SK-N-SH treated with all-trans-retinoic acid at 6 μM for 48 hours (cell line): Measurements from ENCODE around the gene CHST11.

Experiments used
- ATAC-seq: fragments of 200-7000 bp; cut with Tn5 transposase; 3 replicates; pipeline ENCODE4 v1.9.1; 2020; ENCODE audit warnings: mild to moderate bottlenecking, moderate library complexity
- ARNTL ChIP-seq: fragments of 450-650 bp; formaldehyde crosslinking; IDR thresholded peaks from 2 replicates; pipeline ENCODE4 v1.5.0; 2020; ENCODE audit warnings: low read depth, mild to moderate bottlenecking, moderate library complexity, borderline replicate concordance
- BACH2 ChIP-seq: fragments of 250-450 bp; sonication (Bioruptor Pico); IDR thresholded peaks from 2 replicates; pipeline ENCODE4 v1.9.0; 2021; ENCODE audit warnings: mild to moderate bottlenecking, borderline replicate concordance
- CSRNP3 ChIP-seq: fragments of 250-450 bp; sonication (Bioruptor Pico); IDR thresholded peaks from 2 replicates; pipeline ENCODE4 v1.5.1; 2021; ENCODE audit warnings: mild to moderate bottlenecking, moderate library complexity
- ESRRG ChIP-seq: fragments of 250-450 bp; sonication (Bioruptor Pico); IDR thresholded peaks from 2 replicates; pipeline ENCODE4 v1.6.1; 2021; ENCODE audit warnings: mild to moderate bottlenecking
- GLIS3 ChIP-seq: fragments of 250-450 bp; sonication (Bioruptor Pico); IDR thresholded peaks from 2 replicates; pipeline ENCODE4 v1.5.0; 2020; ENCODE audit warnings: mild to moderate bottlenecking, moderate library complexity
- ISL1 ChIP-seq: fragments of 250-450 bp; sonication (Bioruptor Pico); IDR thresholded peaks from 2 replicates; pipeline ENCODE4 v2.1.2; 2022; ENCODE audit warnings: mild to moderate bottlenecking, moderate library complexity
- OSR1 ChIP-seq: fragments of 250-450 bp; sonication (Bioruptor Pico); IDR thresholded peaks from 2 replicates; pipeline ENCODE4 v1.8.0; 2022; ENCODE audit warnings: moderate library complexity, mild to moderate bottlenecking, inconsistent platforms
- PPARA ChIP-seq: fragments of 250-450 bp; sonication (Bioruptor Pico); IDR thresholded peaks from 2 replicates; pipeline ENCODE4 v1.5.0; 2020; ENCODE audit warnings: mild to moderate bottlenecking, borderline replicate concordance
- RARB ChIP-seq: fragments of 250-450 bp; sonication (Bioruptor Pico); IDR thresholded peaks from 2 replicates; pipeline ENCODE4 v1.8.0; 2021; ENCODE audit warnings: mild to moderate bottlenecking, moderate library complexity
- SNAI2 ChIP-seq: fragments of 250-450 bp; sonication (Bioruptor Pico); IDR thresholded peaks from 2 replicates; pipeline ENCODE4 v1.5.0; 2020; ENCODE audit warnings: mild to moderate bottlenecking, moderate library complexity
- TCF4 ChIP-seq: fragments of 250-450 bp; sonication (Bioruptor Pico); IDR thresholded peaks from 2 replicates; pipeline ENCODE4 v1.8.0; 2021; ENCODE audit warnings: mild to moderate bottlenecking, moderate library complexity, borderline replicate concordance
- TOX ChIP-seq: fragments of 250-450 bp; sonication (Bioruptor Pico); IDR thresholded peaks from 2 replicates; pipeline ENCODE4 v1.8.0; 2021; ENCODE audit warnings: mild to moderate bottlenecking, moderate library complexity, borderline replicate concordance
- ZC3H10 ChIP-seq: fragments of 250-450 bp; sonication (Bioruptor Pico); IDR thresholded peaks from 2 replicates; pipeline ENCODE4 v1.5.1; 2021; ENCODE audit warnings: mild to moderate bottlenecking, moderate library complexity
- ZFP3 ChIP-seq: fragments of 250-450 bp; sonication (Bioruptor Pico); IDR thresholded peaks from 2 replicates; pipeline ENCODE4 v1.5.0; 2020; ENCODE audit warnings: mild to moderate bottlenecking, moderate library complexity
- ZFP30 ChIP-seq: fragments of 450-650 bp; formaldehyde crosslinking; IDR thresholded peaks from 2 replicates; pipeline ENCODE4 v1.5.0; 2022; ENCODE audit warnings: mild to moderate bottlenecking, moderate library complexity
- ZNF565 ChIP-seq: fragments of 450-650 bp; formaldehyde crosslinking; conservative IDR thresholded peaks from 2 replicates; pipeline ENCODE4 v1.5.0; 2020; ENCODE audit warnings: low read depth, mild to moderate bottlenecking, moderate library complexity
- ZNF70 ChIP-seq: fragments of 450-650 bp; formaldehyde crosslinking; IDR thresholded peaks from 2 replicates; pipeline ENCODE4 v1.5.0; 2020; ENCODE audit warnings: mild to moderate bottlenecking, moderate library complexity
- ZNF8 ChIP-seq: fragments of 450-650 bp; formaldehyde crosslinking; IDR thresholded peaks from 2 replicates; pipeline ENCODE4 v1.5.0; 2020; ENCODE audit warnings: mild to moderate bottlenecking, moderate library complexity
- TF ChIP-seq, protein P1 (sequence below): fragments of 250-450 bp; sonication (Bioruptor Pico); IDR thresholded peaks from 2 replicates; pipeline ENCODE4 v1.5.0; 2020; ENCODE audit warnings: mild to moderate bottlenecking, moderate library complexity
- TF ChIP-seq, protein P2 (sequence below): fragments of 250-450 bp; sonication (Bioruptor Pico); IDR thresholded peaks from 2 replicates; pipeline ENCODE4 v1.8.0; 2021; ENCODE audit warnings: low read depth, mild to moderate bottlenecking, moderate library complexity, borderline replicate concordance
- TF ChIP-seq, protein P3 (sequence below): fragments of 250-450 bp; sonication (Bioruptor Pico); IDR thresholded peaks from 2 replicates; pipeline ENCODE4 v1.8.0; 2020; ENCODE audit warnings: mild to moderate bottlenecking, moderate library complexity, borderline replicate concordance

The CHST11 gene

DNA sequence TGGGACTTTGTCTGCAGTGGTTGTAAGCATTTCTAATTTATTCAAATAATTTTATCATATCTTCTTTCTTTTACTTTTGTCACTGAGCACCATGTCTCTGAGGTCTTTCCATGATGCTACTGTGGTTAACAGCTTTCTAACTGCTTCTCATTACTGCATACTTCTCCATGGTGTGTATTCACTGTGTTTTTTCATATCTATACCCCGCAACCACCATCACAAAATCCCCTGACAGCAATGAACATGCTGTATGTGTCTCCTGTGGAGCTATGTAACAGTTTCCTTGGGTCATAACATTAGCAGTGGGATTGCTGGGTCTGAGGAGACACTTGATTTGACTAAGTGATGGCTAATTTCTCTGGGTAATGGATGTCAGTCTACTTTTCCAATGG lies 29.2 kb upstream of the CHST11 start:
- TF ChIP-seq ZFP30 (CRISPR knock-in tag) (no peak), ISL1 (CRISPR knock-in tag) (no peak), ZFP3 (no peak), CSRNP3 (CRISPR knock-in tag) (no peak), BACH2 (CRISPR knock-in tag) (no peak), ZNF565 (CRISPR knock-in tag) (no peak), ARNTL (no peak), TOX (no peak), ZNF8 (CRISPR knock-in tag) (no peak), OSR1 (CRISPR knock-in tag) (no peak), ESRRG (no peak), ZC3H10 (CRISPR knock-in tag) (no peak), PPARA (CRISPR knock-in tag) (no peak), GLIS3 (CRISPR knock-in tag) (no peak), TCF4 (CRISPR knock-in tag) (no peak)
- TF ChIP-seq, protein P1, sequence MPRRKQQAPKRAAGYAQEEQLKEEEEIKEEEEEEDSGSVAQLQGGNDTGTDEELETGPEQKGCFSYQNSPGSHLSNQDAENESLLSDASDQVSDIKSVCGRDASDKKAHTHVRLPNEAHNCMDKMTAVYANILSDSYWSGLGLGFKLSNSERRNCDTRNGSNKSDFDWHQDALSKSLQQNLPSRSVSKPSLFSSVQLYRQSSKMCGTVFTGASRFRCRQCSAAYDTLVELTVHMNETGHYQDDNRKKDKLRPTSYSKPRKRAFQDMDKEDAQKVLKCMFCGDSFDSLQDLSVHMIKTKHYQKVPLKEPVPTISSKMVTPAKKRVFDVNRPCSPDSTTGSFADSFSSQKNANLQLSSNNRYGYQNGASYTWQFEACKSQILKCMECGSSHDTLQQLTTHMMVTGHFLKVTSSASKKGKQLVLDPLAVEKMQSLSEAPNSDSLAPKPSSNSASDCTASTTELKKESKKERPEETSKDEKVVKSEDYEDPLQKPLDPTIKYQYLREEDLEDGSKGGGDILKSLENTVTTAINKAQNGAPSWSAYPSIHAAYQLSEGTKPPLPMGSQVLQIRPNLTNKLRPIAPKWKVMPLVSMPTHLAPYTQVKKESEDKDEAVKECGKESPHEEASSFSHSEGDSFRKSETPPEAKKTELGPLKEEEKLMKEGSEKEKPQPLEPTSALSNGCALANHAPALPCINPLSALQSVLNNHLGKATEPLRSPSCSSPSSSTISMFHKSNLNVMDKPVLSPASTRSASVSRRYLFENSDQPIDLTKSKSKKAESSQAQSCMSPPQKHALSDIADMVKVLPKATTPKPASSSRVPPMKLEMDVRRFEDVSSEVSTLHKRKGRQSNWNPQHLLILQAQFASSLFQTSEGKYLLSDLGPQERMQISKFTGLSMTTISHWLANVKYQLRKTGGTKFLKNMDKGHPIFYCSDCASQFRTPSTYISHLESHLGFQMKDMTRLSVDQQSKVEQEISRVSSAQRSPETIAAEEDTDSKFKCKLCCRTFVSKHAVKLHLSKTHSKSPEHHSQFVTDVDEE (CRISPR knock-in tag): no peak
- TF ChIP-seq, protein P2, sequence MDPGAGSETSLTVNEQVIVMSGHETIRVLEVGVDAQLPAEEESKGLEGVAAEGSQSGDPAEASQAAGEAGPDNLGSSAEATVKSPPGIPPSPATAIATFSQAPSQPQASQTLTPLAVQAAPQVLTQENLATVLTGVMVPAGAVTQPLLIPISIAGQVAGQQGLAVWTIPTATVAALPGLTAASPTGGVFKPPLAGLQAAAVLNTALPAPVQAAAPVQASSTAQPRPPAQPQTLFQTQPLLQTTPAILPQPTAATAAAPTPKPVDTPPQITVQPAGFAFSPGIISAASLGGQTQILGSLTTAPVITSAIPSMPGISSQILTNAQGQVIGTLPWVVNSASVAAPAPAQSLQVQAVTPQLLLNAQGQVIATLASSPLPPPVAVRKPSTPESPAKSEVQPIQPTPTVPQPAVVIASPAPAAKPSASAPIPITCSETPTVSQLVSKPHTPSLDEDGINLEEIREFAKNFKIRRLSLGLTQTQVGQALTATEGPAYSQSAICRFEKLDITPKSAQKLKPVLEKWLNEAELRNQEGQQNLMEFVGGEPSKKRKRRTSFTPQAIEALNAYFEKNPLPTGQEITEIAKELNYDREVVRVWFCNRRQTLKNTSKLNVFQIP (CRISPR knock-in tag): no peak
- TF ChIP-seq, all 23 proteins: peak for 0
- no peak for ATAC-seq

- no peak for ATAC-seq
- TF ChIP-seq RARB (CRISPR knock-in tag): no peak
- no peak for TF ChIP-seq SNAI2 (CRISPR knock-in tag)
- TF ChIP-seq TCF4 (CRISPR knock-in tag): no peak
- TF ChIP-seq, all 23 proteins: peak for 0
Observed at GRCh38 chr12:104433061-104433460, 23.7 kb upstream of the CHST11 start.

DNA sequence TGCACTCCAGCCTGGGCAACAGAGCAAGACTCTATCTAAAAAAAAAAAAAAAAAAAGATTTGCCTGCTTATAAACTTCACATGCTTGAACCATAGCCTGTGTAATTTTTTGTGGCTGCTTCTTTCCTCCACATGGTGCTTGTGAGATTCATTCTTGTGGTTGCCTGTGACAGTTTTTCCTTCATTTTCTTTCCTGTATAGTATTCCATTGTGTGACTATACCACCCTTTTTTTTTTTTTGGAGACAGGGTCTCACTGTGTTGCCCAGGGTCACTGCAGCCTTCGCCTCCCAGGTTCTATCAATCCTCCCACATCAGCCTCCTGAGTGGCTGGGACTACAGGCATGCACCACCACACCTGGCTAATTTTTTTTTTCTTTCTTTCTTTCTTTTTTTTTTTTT lies 22.6 kb upstream of the CHST11 start:
- no peak for ATAC-seq
- TF ChIP-seq, protein P3, sequence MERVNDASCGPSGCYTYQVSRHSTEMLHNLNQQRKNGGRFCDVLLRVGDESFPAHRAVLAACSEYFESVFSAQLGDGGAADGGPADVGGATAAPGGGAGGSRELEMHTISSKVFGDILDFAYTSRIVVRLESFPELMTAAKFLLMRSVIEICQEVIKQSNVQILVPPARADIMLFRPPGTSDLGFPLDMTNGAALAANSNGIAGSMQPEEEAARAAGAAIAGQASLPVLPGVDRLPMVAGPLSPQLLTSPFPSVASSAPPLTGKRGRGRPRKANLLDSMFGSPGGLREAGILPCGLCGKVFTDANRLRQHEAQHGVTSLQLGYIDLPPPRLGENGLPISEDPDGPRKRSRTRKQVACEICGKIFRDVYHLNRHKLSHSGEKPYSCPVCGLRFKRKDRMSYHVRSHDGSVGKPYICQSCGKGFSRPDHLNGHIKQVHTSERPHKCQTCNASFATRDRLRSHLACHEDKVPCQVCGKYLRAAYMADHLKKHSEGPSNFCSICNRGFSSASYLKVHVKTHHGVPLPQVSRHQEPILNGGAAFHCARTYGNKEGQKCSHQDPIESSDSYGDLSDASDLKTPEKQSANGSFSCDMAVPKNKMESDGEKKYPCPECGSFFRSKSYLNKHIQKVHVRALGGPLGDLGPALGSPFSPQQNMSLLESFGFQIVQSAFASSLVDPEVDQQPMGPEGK (CRISPR knock-in tag): no peak
- TF ChIP-seq ZNF565 (CRISPR knock-in tag) (no peak), RARB (CRISPR knock-in tag) (no peak), PPARA (CRISPR knock-in tag) (no peak), ZNF70 (no peak), BACH2 (CRISPR knock-in tag) (no peak), OSR1 (CRISPR knock-in tag) (no peak), ZC3H10 (CRISPR knock-in tag) (no peak), ZFP30 (CRISPR knock-in tag) (no peak), ZFP3 (no peak), CSRNP3 (CRISPR knock-in tag) (no peak), ARNTL (no peak), TCF4 (CRISPR knock-in tag) (no peak), ZNF8 (CRISPR knock-in tag) (no peak), GLIS3 (CRISPR knock-in tag) (no peak)
- TF ChIP-seq, protein P2 (CRISPR knock-in tag): no peak
- TF ChIP-seq, protein P1 (CRISPR knock-in tag): no peak
